ENCODE data around the gene RAP1GAP2.

Gene RAP1GAP2

DNA sequence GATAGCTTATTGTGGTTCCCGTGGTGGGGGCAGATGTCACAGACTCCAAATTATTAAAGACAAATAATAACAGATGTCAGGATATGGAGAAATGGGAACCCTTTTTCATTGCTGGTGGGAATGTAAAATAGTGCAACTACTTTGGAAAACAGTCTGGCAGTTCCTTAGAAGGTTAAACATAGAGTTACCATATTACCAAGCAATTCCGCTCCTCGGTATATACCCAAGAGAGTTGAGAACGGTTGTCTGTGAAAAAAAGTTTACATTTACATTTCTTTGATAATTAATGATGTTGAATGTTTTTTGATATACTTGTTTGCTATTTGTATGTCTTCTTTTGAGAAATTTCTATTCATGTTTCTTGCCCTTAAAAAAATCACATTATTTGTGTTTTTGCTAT lies 226.0 kb downstream of the RAP1GAP2 start:
- Histone ChIP-seq H3K9me3 (replicated peaks; ENCODE audit: insufficient read depth, low read length) (no peaks in the 10 kb centered on the region), H2AFZ (ENCODE audit: low read length) (no peak overlapping the region), H3K79me2 (ENCODE audit: low read length) (no peaks in the 10 kb centered on the region), H3K27me3 (replicated peaks; ENCODE audit: insufficient read depth, low read length) (no peaks in the 10 kb centered on the region), H3K4me2 (ENCODE audit: low read depth, low read length) (no peak overlapping the region), H3K9ac (ENCODE audit: low read length) (no peak overlapping the region), H3K4me3 (ENCODE audit: low read length) (no peak overlapping the region), H3K4me1 (ENCODE audit: low read length) (no peaks in the 10 kb centered on the region), H3K9me2 (replicated peaks; ENCODE audit: insufficient read depth, low read length) (no peaks in the 10 kb centered on the region), H3K36me3 (replicated peaks; ENCODE audit: insufficient read depth, low read length) (no peaks in the 10 kb centered on the region), H3K27ac (ENCODE audit: low read length) (no peak overlapping the region), H4K20me1 (ENCODE audit: insufficient read depth, low read length) (no peaks in the 10 kb centered on the region), H3F3A (ENCODE audit: insufficient read depth, low read length) (no peaks in the 10 kb centered on the region)
- DNase-seq: no peak
- TF ChIP-seq, protein P1, sequence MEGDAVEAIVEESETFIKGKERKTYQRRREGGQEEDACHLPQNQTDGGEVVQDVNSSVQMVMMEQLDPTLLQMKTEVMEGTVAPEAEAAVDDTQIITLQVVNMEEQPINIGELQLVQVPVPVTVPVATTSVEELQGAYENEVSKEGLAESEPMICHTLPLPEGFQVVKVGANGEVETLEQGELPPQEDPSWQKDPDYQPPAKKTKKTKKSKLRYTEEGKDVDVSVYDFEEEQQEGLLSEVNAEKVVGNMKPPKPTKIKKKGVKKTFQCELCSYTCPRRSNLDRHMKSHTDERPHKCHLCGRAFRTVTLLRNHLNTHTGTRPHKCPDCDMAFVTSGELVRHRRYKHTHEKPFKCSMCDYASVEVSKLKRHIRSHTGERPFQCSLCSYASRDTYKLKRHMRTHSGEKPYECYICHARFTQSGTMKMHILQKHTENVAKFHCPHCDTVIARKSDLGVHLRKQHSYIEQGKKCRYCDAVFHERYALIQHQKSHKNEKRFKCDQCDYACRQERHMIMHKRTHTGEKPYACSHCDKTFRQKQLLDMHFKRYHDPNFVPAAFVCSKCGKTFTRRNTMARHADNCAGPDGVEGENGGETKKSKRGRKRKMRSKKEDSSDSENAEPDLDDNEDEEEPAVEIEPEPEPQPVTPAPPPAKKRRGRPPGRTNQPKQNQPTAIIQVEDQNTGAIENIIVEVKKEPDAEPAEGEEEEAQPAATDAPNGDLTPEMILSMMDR (IDR thresholded peaks at IDR 0.05; ENCODE audit: low read length): no peak
- TF ChIP-seq EZH2 (optimal IDR thresholded peaks at IDR 0.05; ENCODE audit: low read depth, low read length): no peak
- TF ChIP-seq EZH2phosphoT487 (IDR thresholded peaks at IDR 0.05; ENCODE audit: low read length): no peak

DNA sequence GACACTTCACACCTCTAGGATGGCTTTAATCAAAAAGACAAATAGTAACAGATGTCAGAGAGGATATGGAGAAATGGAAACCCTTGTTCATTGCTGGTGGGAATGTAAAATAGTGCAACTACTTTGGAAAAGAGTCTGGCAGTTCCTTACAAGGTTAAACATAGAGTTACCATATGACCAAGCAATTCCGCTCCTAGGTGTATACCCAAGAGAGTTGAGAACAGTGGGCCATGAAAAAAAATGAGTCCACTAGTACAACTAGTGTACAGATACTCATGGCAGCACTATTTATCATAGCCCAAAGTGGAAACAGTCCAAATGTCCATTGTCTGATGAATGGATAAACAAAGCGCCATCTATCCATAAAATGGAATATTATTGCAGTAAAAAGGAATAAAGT lies 228.1 kb downstream of the RAP1GAP2 start:
- no peak for TF ChIP-seq EZH2phosphoT487 (IDR thresholded peaks at IDR 0.05; ENCODE audit: low read length)
- TF ChIP-seq, protein P1 (IDR thresholded peaks at IDR 0.05; ENCODE audit: low read length): no peak
- TF ChIP-seq EZH2 (optimal IDR thresholded peaks at IDR 0.05; ENCODE audit: low read depth, low read length): no peak
- DNase-seq: no peak
- H3F3A ChIP-seq (ENCODE audit: insufficient read depth, low read length): no peaks in the 10 kb centered on the region
- H3K9ac ChIP-seq (ENCODE audit: low read length): no peak overlapping the region
- H3K27ac ChIP-seq (ENCODE audit: low read length): no peak overlapping the region
- no peak overlapping the region for H3K4me2 ChIP-seq (ENCODE audit: low read depth, low read length)
- H3K4me3 ChIP-seq (ENCODE audit: low read length): no peak overlapping the region
- H3K9me3 ChIP-seq (replicated peaks; ENCODE audit: insufficient read depth, low read length): no peaks in the 10 kb centered on the region
- no peaks in the 10 kb centered on the region for H3K36me3 ChIP-seq (replicated peaks; ENCODE audit: insufficient read depth, low read length)
- H3K4me1 ChIP-seq (ENCODE audit: low read length): no peaks in the 10 kb centered on the region
- H4K20me1 ChIP-seq (ENCODE audit: insufficient read depth, low read length): no peaks in the 10 kb centered on the region
- H3K27me3 ChIP-seq (replicated peaks; ENCODE audit: insufficient read depth, low read length): no peaks in the 10 kb centered on the region
- H3K9me2 ChIP-seq (replicated peaks; ENCODE audit: insufficient read depth, low read length): no peaks in the 10 kb centered on the region
- H3K79me2 ChIP-seq (ENCODE audit: low read length): no peaks in the 10 kb centered on the region
- H2AFZ ChIP-seq (ENCODE audit: low read length): no peak overlapping the region

DNA sequence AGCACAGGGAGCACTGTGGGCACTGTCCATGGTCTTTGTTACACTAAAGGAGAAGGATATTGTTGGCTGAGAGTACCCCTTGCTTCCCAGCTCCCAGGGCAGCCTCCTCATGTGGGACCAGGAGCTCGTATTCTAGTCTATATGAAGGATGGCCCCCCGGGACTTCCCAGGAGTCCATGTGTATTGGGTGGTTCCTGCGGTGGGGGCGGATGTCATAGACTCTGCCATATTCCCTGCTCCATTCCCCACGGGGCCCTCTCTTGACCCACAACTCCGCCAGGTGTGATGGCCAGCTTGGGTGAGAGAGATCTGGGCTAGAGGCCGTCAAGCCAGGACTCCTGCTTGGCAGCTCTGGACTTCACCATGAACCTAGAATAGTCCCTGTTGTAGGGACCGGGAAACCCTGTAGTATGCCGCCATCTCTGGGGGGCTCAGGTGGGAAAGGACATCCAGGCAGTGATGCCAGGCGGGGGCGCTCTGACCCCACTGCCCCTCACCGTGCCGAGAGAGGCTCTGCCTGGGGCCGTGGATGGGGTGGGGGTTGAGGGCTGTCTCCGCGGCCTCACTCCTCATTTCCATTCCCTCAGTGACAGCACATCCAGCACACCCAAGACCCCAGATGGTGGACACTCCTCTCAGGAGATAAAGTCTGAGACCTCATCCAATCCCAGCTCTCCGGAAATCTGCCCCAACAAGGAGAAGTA lies 229.3 kb downstream of the RAP1GAP2 start:
- Histone ChIP-seq H3K4me2 (ENCODE audit: low read depth, low read length) (no peak overlapping the region), H3K4me3 (ENCODE audit: low read length) (no peak overlapping the region), H2AFZ (ENCODE audit: low read length) (no peak overlapping the region), H3K9me3 (replicated peaks; ENCODE audit: insufficient read depth, low read length) (no peaks in the 10 kb centered on the region), H3K4me1 (ENCODE audit: low read length) (no peaks in the 10 kb centered on the region), H3F3A (ENCODE audit: insufficient read depth, low read length) (no peaks in the 10 kb centered on the region), H3K9ac (ENCODE audit: low read length) (no peak overlapping the region), H3K27ac (ENCODE audit: low read length) (no peak overlapping the region), H3K79me2 (ENCODE audit: low read length) (no peaks in the 10 kb centered on the region), H4K20me1 (ENCODE audit: insufficient read depth, low read length) (no peaks in the 10 kb centered on the region), H3K9me2 (replicated peaks; ENCODE audit: insufficient read depth, low read length) (no peaks in the 10 kb centered on the region), H3K27me3 (replicated peaks; ENCODE audit: insufficient read depth, low read length) (no peaks in the 10 kb centered on the region), H3K36me3 (replicated peaks; ENCODE audit: insufficient read depth, low read length) (no peaks in the 10 kb centered on the region)
- TF ChIP-seq EZH2 (optimal IDR thresholded peaks at IDR 0.05; ENCODE audit: low read depth, low read length): no peak
- TF ChIP-seq EZH2phosphoT487 (IDR thresholded peaks at IDR 0.05; ENCODE audit: low read length): no peak
- TF ChIP-seq, protein P1 (IDR thresholded peaks at IDR 0.05; ENCODE audit: low read length): no peak
- no peak for DNase-seq

All from MM.1S (cell line).